Measurements from ENCODE around the gene ERP29. TPM values are rescaled to one million over a fixed set of nuclear protein-coding genes. Genes with fewer than 3 reads are reported as not detected.
"Not testable (repeated sequence)": the region's sequence is repeated elsewhere in the genome, so short reads cannot be mapped to it uniquely, and the experiment has no call there.

The ERP29 gene
- total RNA-seq, 1 donor from 2014 or later, result 32.0 TPM

GRCh38 chr12:112001576-112001975 is 11.7 kb upstream of the ERP29 start:
- DNase-seq (ENCODE audit: low spot score), result no peak

- no peak for DNase-seq (ENCODE audit: low spot score)
Measured at GRCh38 chr12:112004041-112004440, 9.2 kb upstream of the ERP29 start.

DNA sequence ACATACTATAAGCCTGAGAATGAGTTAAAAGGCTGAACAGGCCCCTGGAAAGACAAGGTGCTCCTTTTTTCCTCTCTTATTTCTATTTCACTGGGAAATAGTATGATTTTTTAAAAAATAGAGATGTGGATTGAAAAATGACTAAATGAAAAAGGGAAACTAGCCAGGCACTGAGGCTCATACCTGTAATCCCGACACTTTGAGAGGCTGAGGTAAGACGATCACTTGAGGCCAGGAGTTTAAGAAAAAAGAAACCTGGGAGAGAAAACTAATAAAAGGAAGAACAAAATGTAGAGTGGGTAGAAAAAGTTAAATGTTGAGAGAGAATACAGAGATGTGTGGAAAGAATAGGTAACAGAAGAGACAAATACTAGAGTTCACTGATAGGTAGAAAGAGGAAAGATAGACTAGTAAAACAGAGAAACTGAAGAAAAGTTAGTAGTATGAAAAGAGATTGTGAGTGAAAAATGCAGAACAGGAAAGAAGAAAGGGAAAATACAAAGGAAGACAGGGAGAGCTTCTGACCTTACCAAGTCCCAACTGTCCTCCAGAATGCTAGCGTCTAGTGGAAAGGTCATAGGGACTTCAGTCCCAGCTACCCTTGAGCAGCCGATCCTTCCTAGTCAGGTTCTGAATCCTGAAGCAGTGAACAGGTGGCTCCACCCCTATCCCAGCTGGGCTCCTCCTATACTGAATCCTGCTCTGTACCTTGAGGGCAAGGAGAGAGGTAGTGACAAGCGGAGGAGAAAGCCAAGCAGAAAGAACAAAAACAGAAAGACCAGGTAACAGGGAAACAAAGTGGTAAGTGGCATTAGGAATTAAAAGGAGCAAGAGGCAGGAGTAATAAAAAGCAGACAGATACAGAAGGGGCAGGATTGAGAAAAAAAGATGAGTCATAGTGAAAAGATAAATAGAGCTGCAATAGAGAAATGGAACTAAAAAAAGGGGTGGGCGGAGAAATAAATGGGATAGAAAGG is 7.5 kb upstream of the ERP29 start:
- DNase-seq (ENCODE audit: low spot score), result no peak

- no peak for DNase-seq (ENCODE audit: low spot score)
Measured at GRCh38 chr12:112007945-112008344, 5.3 kb upstream of the ERP29 start.

- no peak for DNase-seq (ENCODE audit: low spot score)
Measured at GRCh38 chr12:112008918-112009317, 4.3 kb upstream of the ERP29 start.

DNA sequence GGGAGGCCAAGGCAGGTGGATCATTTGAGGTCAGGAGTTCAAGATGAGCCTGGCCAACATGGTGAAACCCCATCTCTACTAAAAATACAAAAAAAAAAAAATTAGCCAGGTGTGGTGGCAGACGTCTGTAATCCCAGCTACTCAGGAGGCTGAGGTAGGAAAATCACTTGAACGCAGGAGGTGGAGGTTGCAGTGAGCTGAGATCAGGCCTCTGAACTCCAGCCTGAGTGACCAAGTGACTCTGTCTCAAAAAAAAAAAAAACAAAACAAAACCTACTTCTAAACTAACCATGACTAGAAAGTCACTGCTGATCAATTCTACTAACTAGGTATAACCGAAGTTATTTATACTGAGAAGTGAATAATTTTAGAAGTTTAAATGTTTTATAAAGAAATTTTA is 3.6 kb upstream of the ERP29 start:
- DNase-seq (ENCODE audit: low spot score), result not testable (repeated sequence)

GRCh38 chr12:112010415-112011344 is 2.5 kb upstream of the ERP29 start:
- no peak for DNase-seq (ENCODE audit: low spot score)

GRCh38 chr12:112011685-112012084 is 1.5 kb upstream of the ERP29 start:
- DNase-seq (ENCODE audit: low spot score), result no peak

DNA sequence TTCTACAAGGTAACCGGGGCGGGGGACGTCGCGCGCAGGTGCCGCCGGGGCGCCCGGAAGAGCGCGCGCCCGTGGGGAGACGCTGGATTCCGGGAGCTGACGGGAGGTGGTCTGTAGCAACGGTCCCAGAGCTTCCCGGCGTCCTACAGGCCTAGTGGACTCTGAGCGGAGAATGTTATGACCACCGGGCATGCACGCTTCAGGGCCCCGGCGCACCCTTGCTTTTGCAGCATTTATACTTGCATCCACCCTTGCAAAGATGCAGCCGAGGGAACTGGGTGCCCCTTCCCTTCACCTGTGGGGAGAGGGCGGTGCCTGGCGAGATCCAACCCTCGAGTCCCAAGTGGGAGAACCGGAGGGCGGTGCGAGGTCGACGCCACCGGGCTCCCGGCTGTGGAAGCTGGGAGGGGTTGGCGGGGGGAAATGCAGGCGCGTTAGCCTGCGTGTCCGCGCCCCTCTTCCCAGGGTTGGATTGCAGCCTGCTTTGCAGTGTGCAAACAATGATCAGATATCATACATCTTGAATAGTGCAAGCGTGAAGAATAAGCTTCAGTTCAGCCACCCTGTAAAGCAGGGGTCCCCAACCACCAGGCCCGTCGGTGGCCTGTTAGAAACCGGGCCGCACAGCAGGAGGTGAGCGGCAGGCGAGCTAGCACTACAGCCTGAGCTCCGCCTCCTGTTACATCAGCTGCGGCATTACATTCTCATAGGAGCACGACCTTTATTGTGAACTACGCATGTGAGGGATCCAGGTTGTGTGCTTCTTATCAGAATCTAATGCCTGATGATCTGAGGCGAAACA is 576 bp downstream of the ERP29 start:
- peak; percentile 57 for DNase-seq (ENCODE audit: low spot score)

DNA sequence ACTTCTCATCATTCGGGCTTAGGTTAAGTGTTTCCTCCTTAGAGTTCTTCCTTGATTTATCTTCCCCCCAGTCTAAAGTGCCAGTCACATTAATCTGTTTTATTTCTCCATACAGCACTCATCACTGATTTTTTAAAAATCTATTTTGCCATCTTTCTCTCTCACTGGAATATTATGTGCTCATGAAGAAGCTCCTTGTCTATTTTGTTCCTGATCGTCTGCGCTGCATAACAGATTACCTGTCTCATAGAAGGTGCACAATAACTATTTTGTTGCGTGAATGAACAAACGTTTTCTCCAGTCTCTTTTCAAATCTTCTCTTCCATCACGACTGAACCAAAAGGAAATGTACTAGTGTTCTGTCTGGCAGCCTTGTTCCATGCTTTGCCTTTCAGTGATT is 2.7 kb downstream of the ERP29 start:
- DNase-seq (ENCODE audit: low spot score), result no peak

GRCh38 chr12:112017041-112017440 is 3.8 kb downstream of the ERP29 start:
- no peak for DNase-seq (ENCODE audit: low spot score)

GRCh38 chr12:112018571-112019237 is 5.5 kb downstream of the ERP29 start:
- DNase-seq (ENCODE audit: low spot score), result no peak

DNA sequence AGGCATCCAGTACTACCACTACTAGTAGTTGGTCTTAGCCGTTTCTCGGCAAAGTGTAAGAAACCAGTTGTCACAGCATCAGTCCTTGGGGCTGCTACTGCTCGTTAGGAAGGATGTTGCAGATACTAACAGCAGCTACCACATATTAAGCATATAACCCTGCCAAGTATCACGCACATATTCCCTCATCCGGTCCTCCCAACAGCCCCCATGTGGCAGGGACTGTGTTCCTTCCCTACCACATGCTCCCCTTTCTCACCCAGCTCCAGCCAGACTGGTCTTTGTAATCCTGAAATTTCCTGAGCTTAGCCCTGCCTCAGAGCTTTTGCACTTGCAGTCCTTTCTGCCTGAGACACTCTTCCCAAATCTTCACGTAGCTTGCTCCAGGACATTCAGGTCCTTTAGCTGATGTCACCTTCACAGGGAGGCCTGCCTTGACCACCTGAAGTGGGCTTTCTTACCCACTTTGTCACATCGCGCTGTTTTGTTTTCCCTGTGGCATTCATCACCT is 7.8 kb downstream of the ERP29 start:
- no peak for DNase-seq (ENCODE audit: low spot score)

DNA sequence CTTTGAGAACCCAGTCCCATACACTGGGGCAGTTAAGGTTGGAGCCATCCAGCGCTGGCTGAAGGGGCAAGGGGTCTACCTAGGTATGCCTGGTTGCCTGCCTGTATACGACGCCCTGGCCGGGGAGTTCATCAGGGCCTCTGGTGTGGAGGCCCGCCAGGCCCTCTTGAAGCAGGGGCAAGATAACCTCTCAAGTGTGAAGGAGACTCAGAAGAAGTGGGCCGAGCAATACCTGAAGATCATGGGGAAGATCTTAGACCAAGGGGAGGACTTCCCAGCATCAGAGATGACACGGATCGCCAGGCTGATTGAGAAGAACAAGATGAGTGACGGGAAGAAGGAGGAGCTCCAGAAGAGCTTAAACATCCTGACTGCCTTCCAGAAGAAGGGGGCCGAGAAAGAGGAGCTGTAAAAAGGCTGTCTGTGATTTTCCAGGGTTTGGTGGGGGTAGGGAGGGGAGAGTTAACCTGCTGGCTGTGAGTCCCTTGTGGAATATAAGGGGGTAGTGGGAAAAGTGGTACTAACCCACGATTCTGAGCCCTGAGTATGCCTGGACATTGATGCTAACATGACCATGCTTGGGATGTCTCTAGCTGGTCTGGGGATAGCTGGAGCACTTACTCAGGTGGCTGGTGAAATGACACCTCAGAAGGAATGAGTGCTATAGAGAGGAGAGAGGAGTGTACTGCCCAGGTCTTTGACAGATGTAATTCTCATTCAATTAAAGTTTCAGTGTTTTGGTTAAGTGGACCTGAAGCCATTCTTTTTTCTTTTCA is 9.2 kb downstream of the ERP29 start:
- DNase-seq (ENCODE audit: low spot score), result no peak

GRCh38 chr12:112023759-112024396 is 10.7 kb downstream of the ERP29 start:
- no peak for DNase-seq (ENCODE audit: low spot score)

- no peak for DNase-seq (ENCODE audit: low spot score)
Measured at GRCh38 chr12:112025808-112026375, 12.7 kb downstream of the ERP29 start.

GRCh38 chr12:112029301-112029700 is 16.1 kb downstream of the ERP29 start:
- no peak for DNase-seq (ENCODE audit: low spot score)

DNA sequence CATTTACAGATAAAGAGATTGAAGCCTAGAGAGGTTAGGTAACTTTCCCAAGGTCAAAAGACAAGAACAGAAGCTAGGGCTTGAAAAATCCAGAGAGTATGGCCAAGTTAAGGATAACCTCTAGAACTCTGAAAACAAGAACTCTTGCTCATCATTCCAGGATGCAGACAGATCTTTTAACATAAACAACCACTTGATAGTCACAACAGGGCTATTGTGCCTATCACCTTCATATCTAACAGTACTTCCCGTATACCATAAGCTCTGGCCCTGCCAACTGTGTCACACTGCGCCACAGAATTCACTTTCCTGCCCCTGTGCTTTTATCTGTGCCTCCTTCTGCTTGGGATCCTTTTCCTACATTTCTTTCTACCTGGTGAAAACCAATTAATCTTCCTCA is 18.2 kb downstream of the ERP29 start:
- DNase-seq (ENCODE audit: low spot score), result no peak

DNA sequence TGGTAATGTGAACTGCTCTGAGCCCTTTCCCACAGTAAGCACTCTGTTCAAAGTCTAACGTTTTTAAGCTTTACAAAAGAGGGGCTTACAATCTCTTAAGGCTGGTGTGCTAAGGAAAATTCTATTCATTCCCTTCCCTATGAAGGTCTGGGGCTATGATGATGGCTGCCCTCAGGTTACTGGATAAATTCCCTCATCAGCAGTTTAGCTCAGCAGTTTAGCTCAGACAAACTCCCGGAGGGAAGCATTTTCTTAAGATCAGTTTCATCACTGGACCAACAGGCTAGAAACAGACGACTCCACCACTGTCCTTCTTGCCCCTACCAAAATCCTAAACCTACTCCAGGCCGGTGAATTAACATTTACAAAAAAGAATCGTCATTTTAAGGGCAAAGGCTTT is 19.1 kb downstream of the ERP29 start:
- no peak for DNase-seq (ENCODE audit: low spot score)

Measured in umbilical cord (tissue), 2 donors.